Ishikawa (cell line): ENCODE results near the gene AP3S2.

Source experiments
- CEBPB ChIP-seq: IDR thresholded peaks from 2 replicates; pipeline ENCODE4 v1.6.1; 2012
- CREB1 ChIP-seq: IDR thresholded peaks from 2 replicates; pipeline ENCODE4 v1.6.1; 2012; ENCODE audit warnings: low read depth
- EP300 ChIP-seq: IDR thresholded peaks from 2 replicates; pipeline ENCODE4 v1.6.1; 2012; ENCODE audit warnings: borderline replicate concordance
- FOXM1 ChIP-seq: IDR thresholded peaks from 2 replicates; pipeline ENCODE4 v1.6.1; 2012; ENCODE audit warnings: low read depth, borderline replicate concordance
- MAX ChIP-seq: IDR thresholded peaks from 2 replicates; pipeline ENCODE4 v1.6.1; 2012
- REST ChIP-seq: IDR thresholded peaks from 2 replicates; pipeline ENCODE4 v1.6.1; 2012; ENCODE audit warnings: low read depth, mild to moderate bottlenecking
- TAF1 ChIP-seq: IDR thresholded peaks from 2 replicates; pipeline ENCODE4 v1.6.1; 2012; ENCODE audit warnings: low read depth, mild to moderate bottlenecking
- TEAD4 ChIP-seq: IDR thresholded peaks from 2 replicates; pipeline ENCODE4 v1.6.1; 2012
- YY1 ChIP-seq: IDR thresholded peaks from 2 replicates; pipeline ENCODE4 v1.6.1; 2012; ENCODE audit warnings: low read depth

GRCh38 chr15:89802231-89802928, 91.4 kb downstream of the AP3S2 start:
- TF ChIP-seq CREB1 (no peak), YY1 (no peak), REST (no peak), CEBPB (no peak), EP300 (no peak), FOXM1 (no peak), TEAD4 (no peak), MAX (no peak), TAF1 (no peak)
